Measurements from ENCODE around the gene AXDND1.
"Not testable (repeated sequence)": the region's sequence is repeated elsewhere in the genome, so short reads cannot be mapped to it uniquely, and the experiment has no call there.

AXDND1 gene

GRCh38 chr1:179366093-179366800 lies 476 bp downstream of the AXDND1 start:
- DNase-seq = no peak

- DNase-seq = peak; percentile 39
Observed at GRCh38 chr1:179369751-179370341, 4.1 kb downstream of the AXDND1 start.

- DNase-seq = no peak
Observed at GRCh38 chr1:179372160-179372559, 6.4 kb downstream of the AXDND1 start.

- no peak for DNase-seq
Observed at GRCh38 chr1:179376223-179376622, 10.5 kb downstream of the AXDND1 start.

- no peak for DNase-seq
Observed at GRCh38 chr1:179380299-179380698, 14.5 kb downstream of the AXDND1 start.

GRCh38 chr1:179384027-179384426 lies 18.3 kb downstream of the AXDND1 start:
- DNase-seq = no peak

GRCh38 chr1:179385510-179385909 lies 19.7 kb downstream of the AXDND1 start:
- no peak for DNase-seq

GRCh38 chr1:179393721-179394120 lies 27.9 kb downstream of the AXDND1 start:
- DNase-seq = no peak

GRCh38 chr1:179399399-179399798 lies 33.6 kb downstream of the AXDND1 start:
- not testable (repeated sequence) for DNase-seq

GRCh38 chr1:179417760-179418159 lies 52.0 kb downstream of the AXDND1 start:
- DNase-seq = not testable (repeated sequence)

- DNase-seq = not testable (repeated sequence)
Observed at GRCh38 chr1:179418706-179419105, 52.9 kb downstream of the AXDND1 start.

GRCh38 chr1:179424610-179425009 lies 58.8 kb downstream of the AXDND1 start:
- no peak for DNase-seq

GRCh38 chr1:179425186-179425585 lies 59.4 kb downstream of the AXDND1 start:
- DNase-seq = no peak

- no peak for DNase-seq
Observed at GRCh38 chr1:179437171-179437570, 71.4 kb downstream of the AXDND1 start.

- DNase-seq = not testable (repeated sequence)
Observed at GRCh38 chr1:179439646-179440045, 73.9 kb downstream of the AXDND1 start.

- not testable (repeated sequence) for DNase-seq
Observed at GRCh38 chr1:179440301-179440700, 74.5 kb downstream of the AXDND1 start.

- DNase-seq = no peak
Observed at GRCh38 chr1:179440971-179441370, 75.2 kb downstream of the AXDND1 start.

GRCh38 chr1:179441501-179441900 lies 75.7 kb downstream of the AXDND1 start:
- no peak for DNase-seq

GRCh38 chr1:179442846-179443245 lies 77.1 kb downstream of the AXDND1 start:
- DNase-seq = not testable (repeated sequence)

- no peak for DNase-seq
Observed at GRCh38 chr1:179445593-179445992, 79.8 kb downstream of the AXDND1 start.

GRCh38 chr1:179447489-179447888 lies 81.7 kb downstream of the AXDND1 start:
- DNase-seq = no peak

- no peak for DNase-seq
Observed at GRCh38 chr1:179448437-179449149, 82.8 kb downstream of the AXDND1 start.

- DNase-seq = not testable (repeated sequence)
Observed at GRCh38 chr1:179459606-179460206, 93.9 kb downstream of the AXDND1 start.

GRCh38 chr1:179465661-179466060 lies 99.9 kb downstream of the AXDND1 start:
- DNase-seq = not testable (repeated sequence)

Measured in NCI-H2171 (cell line).